Measurements from ENCODE around the gene PPP1R27.

The PPP1R27 gene

GRCh38 chr17:81860756-81861568 lies 26.1 kb upstream of the PPP1R27 start:
- H3K27me3 ChIP-seq (ENCODE audit: control insufficient read depth in 1 of 2, insufficient read depth in 2 of 2, low read length in 2 of 2), result no peaks in the 10 kb centered on the region
- H3K36me3 ChIP-seq (ENCODE audit: control insufficient read depth in 1 of 2, insufficient read depth in 2 of 2, low read length in 2 of 2), result peaks cover 11 to 27% of the 10 kb centered on the region in 2 donors
- H3K9ac ChIP-seq (ENCODE audit: low read depth in 1 of 2, low read length in 2 of 2), result peak overlapping the region; percentile 74 to 89
- no peaks in the 10 kb centered on the region for H3K9me3 ChIP-seq (ENCODE audit: control insufficient read depth in 1 of 2, low read length in 2 of 2)
- peak overlapping the region; percentile 98 for H3K27ac ChIP-seq (ENCODE audit: low read depth, low read length)
- peak overlapping the region; percentile 73 to 80 for H3K4me3 ChIP-seq (ENCODE audit: low read depth in 1 of 2, low read length in 2 of 2)
- peaks cover 54 to 78% of the 10 kb centered on the region in 2 donors for H3K4me1 ChIP-seq (ENCODE audit: control insufficient read depth in 1 of 2, insufficient read depth in 2 of 2, low read length in 2 of 2)

- Histone ChIP-seq H3K9me3 (ENCODE audit: control insufficient read depth in 1 of 2, low read length in 2 of 2) (no peaks in the 10 kb centered on the region), H3K27me3 (ENCODE audit: control insufficient read depth in 1 of 2, insufficient read depth in 2 of 2, low read length in 2 of 2) (no peaks in the 10 kb centered on the region), H3K36me3 (ENCODE audit: control insufficient read depth in 1 of 2, insufficient read depth in 2 of 2, low read length in 2 of 2) (peaks cover 13 to 36% of the 10 kb centered on the region in 2 donors), H3K4me3 (ENCODE audit: low read depth in 1 of 2, low read length in 2 of 2) (peak within 1 kb of the TSS; percentile 88 to 97), H3K27ac (ENCODE audit: low read depth, low read length) (peak within 1 kb of the TSS; percentile 98), H3K9ac (ENCODE audit: low read depth in 1 of 2, low read length in 2 of 2) (peak within 1 kb of the TSS; percentile 74 to 94), H3K4me1 (ENCODE audit: control insufficient read depth in 1 of 2, insufficient read depth in 2 of 2, low read length in 2 of 2) (peaks cover 57 to 78% of the 10 kb centered on the region in 2 donors)
Observed at GRCh38 chr17:81859906-81860755, 25.3 kb upstream of the PPP1R27 start, which contains the start of gene P4HB. TSS of gene P4HB (minus strand) at chr17:81860535. CDS start at chr17:81860471, 64 bp downstream.

- H3K9ac ChIP-seq (ENCODE audit: low read depth in 1 of 2, low read length in 2 of 2), result peak overlapping the region; percentile 59 to 94
- H3K4me1 ChIP-seq (ENCODE audit: control insufficient read depth in 1 of 2, insufficient read depth in 2 of 2, low read length in 2 of 2), result peaks cover 49 to 74% of the 10 kb centered on the region in 2 donors
- peak overlapping the region; percentile 90 for H3K27ac ChIP-seq (ENCODE audit: low read depth, low read length)
- peaks cover 15 to 41% of the 10 kb centered on the region in 2 donors for H3K36me3 ChIP-seq (ENCODE audit: control insufficient read depth in 1 of 2, insufficient read depth in 2 of 2, low read length in 2 of 2)
- peak overlapping the region; percentile 88 to 97 for H3K4me3 ChIP-seq (ENCODE audit: low read depth in 1 of 2, low read length in 2 of 2)
- H3K27me3 ChIP-seq (ENCODE audit: control insufficient read depth in 1 of 2, insufficient read depth in 2 of 2, low read length in 2 of 2), result no peaks in the 10 kb centered on the region
- no peaks in the 10 kb centered on the region for H3K9me3 ChIP-seq (ENCODE audit: control insufficient read depth in 1 of 2, low read length in 2 of 2)
Observed at GRCh38 chr17:81858967-81859905, 24.4 kb upstream of the PPP1R27 start.

- Histone ChIP-seq H3K9ac (ENCODE audit: low read depth in 1 of 2, low read length in 2 of 2) (peak overlapping the region; percentile 59 to 94), H3K4me1 (ENCODE audit: control insufficient read depth in 1 of 2, insufficient read depth in 2 of 2, low read length in 2 of 2) (peaks cover 40 to 65% of the 10 kb centered on the region in 2 donors)
Observed at GRCh38 chr17:81858170-81858966, 23.5 kb upstream of the PPP1R27 start.

GRCh38 chr17:81854974-81855774 lies 20.3 kb upstream of the PPP1R27 start:
- peaks cover 36 to 65% of the 10 kb centered on the region in 2 donors for H3K36me3 ChIP-seq (ENCODE audit: control insufficient read depth in 1 of 2, insufficient read depth in 2 of 2, low read length in 2 of 2)
- no peak overlapping the region for H3K27ac ChIP-seq (ENCODE audit: low read depth, low read length)

More at GRCh38 chr17:81858170-81858966, 23.5 kb upstream of the PPP1R27 start:
- Histone ChIP-seq H3K27ac (ENCODE audit: low read depth, low read length) (no peak overlapping the region), H3K36me3 (ENCODE audit: control insufficient read depth in 1 of 2, insufficient read depth in 2 of 2, low read length in 2 of 2) (peaks cover 21 to 47% of the 10 kb centered on the region in 2 donors), H3K27me3 (ENCODE audit: control insufficient read depth in 1 of 2, insufficient read depth in 2 of 2, low read length in 2 of 2) (no peaks in the 10 kb centered on the region), H3K9me3 (ENCODE audit: control insufficient read depth in 1 of 2, low read length in 2 of 2) (no peaks in the 10 kb centered on the region), H3K4me3 (ENCODE audit: low read depth in 1 of 2, low read length in 2 of 2) (peak overlapping the region; percentile 88 to 97)

GRCh38 chr17:81852237-81852636 lies 17.4 kb upstream of the PPP1R27 start:
- peaks cover 30 to 62% of the 10 kb centered on the region in 2 donors for H3K36me3 ChIP-seq (ENCODE audit: control insufficient read depth in 1 of 2, insufficient read depth in 2 of 2, low read length in 2 of 2)
- H3K9ac ChIP-seq (ENCODE audit: low read depth in 1 of 2, low read length in 2 of 2), result no peak overlapping the region
- H3K9me3 ChIP-seq (ENCODE audit: control insufficient read depth in 1 of 2, low read length in 2 of 2), result no peaks in the 10 kb centered on the region
- H3K27ac ChIP-seq (ENCODE audit: low read depth, low read length), result no peak overlapping the region
- peaks cover 10 to 20% of the 10 kb centered on the region in 2 donors for H3K4me1 ChIP-seq (ENCODE audit: control insufficient read depth in 1 of 2, insufficient read depth in 2 of 2, low read length in 2 of 2)
- no peak overlapping the region for H3K4me3 ChIP-seq (ENCODE audit: low read depth in 1 of 2, low read length in 2 of 2)
- no peaks in the 10 kb centered on the region for H3K27me3 ChIP-seq (ENCODE audit: control insufficient read depth in 1 of 2, insufficient read depth in 2 of 2, low read length in 2 of 2)

More at GRCh38 chr17:81854974-81855774, 20.3 kb upstream of the PPP1R27 start:
- no peaks in the 10 kb centered on the region for H3K27me3 ChIP-seq (ENCODE audit: control insufficient read depth in 1 of 2, insufficient read depth in 2 of 2, low read length in 2 of 2)
- H3K4me1 ChIP-seq (ENCODE audit: control insufficient read depth in 1 of 2, insufficient read depth in 2 of 2, low read length in 2 of 2), result peaks cover 31 to 45% of the 10 kb centered on the region in 2 donors
- peak overlapping the region in 1 of 2 donors; percentile 20 for H3K4me3 ChIP-seq (ENCODE audit: low read depth in 1 of 2, low read length in 2 of 2)
- peak overlapping the region; percentile 22 to 43 for H3K9ac ChIP-seq (ENCODE audit: low read depth in 1 of 2, low read length in 2 of 2)
- H3K9me3 ChIP-seq (ENCODE audit: control insufficient read depth in 1 of 2, low read length in 2 of 2), result no peaks in the 10 kb centered on the region

GRCh38 chr17:81851423-81851822 lies 16.6 kb upstream of the PPP1R27 start:
- H3K9me3 ChIP-seq (ENCODE audit: control insufficient read depth in 1 of 2, low read length in 2 of 2), result no peaks in the 10 kb centered on the region
- no peaks in the 10 kb centered on the region for H3K27me3 ChIP-seq (ENCODE audit: control insufficient read depth in 1 of 2, insufficient read depth in 2 of 2, low read length in 2 of 2)
- H3K4me1 ChIP-seq (ENCODE audit: control insufficient read depth in 1 of 2, insufficient read depth in 2 of 2, low read length in 2 of 2), result peaks cover 10 to 14% of the 10 kb centered on the region in 2 donors
- H3K9ac ChIP-seq (ENCODE audit: low read depth in 1 of 2, low read length in 2 of 2), result no peak overlapping the region
- H3K4me3 ChIP-seq (ENCODE audit: low read depth in 1 of 2, low read length in 2 of 2), result no peak overlapping the region
- no peak overlapping the region for H3K27ac ChIP-seq (ENCODE audit: low read depth, low read length)
- H3K36me3 ChIP-seq (ENCODE audit: control insufficient read depth in 1 of 2, insufficient read depth in 2 of 2, low read length in 2 of 2), result peaks cover 39 to 70% of the 10 kb centered on the region in 2 donors

GRCh38 chr17:81849457-81849856 lies 14.6 kb upstream of the PPP1R27 start:
- Histone ChIP-seq H3K4me1 (ENCODE audit: control insufficient read depth in 1 of 2, insufficient read depth in 2 of 2, low read length in 2 of 2) (no peaks in the 10 kb centered on the region), H3K27ac (ENCODE audit: low read depth, low read length) (no peak overlapping the region), H3K4me3 (ENCODE audit: low read depth in 1 of 2, low read length in 2 of 2) (no peak overlapping the region), H3K9me3 (ENCODE audit: control insufficient read depth in 1 of 2, low read length in 2 of 2) (no peaks in the 10 kb centered on the region), H3K27me3 (ENCODE audit: control insufficient read depth in 1 of 2, insufficient read depth in 2 of 2, low read length in 2 of 2) (no peaks in the 10 kb centered on the region), H3K9ac (ENCODE audit: low read depth in 1 of 2, low read length in 2 of 2) (no peak overlapping the region), H3K36me3 (ENCODE audit: control insufficient read depth in 1 of 2, insufficient read depth in 2 of 2, low read length in 2 of 2) (peaks cover 51 to 74% of the 10 kb centered on the region in 2 donors)

Measured in duodenal mucosa (tissue), 2 donors.